ENCODE measurements around the gene AGXT. TPM values are rescaled to one million over a fixed set of nuclear protein-coding genes. Genes with fewer than 3 reads are reported as not detected.

The AGXT gene
- total and polyA plus RNA-seq, 2 of the 8 experiments (the other 6 are each of a cell fraction or from before 2014, with no cell fraction given) = 0.03 TPM; not detected in 1

DNA sequence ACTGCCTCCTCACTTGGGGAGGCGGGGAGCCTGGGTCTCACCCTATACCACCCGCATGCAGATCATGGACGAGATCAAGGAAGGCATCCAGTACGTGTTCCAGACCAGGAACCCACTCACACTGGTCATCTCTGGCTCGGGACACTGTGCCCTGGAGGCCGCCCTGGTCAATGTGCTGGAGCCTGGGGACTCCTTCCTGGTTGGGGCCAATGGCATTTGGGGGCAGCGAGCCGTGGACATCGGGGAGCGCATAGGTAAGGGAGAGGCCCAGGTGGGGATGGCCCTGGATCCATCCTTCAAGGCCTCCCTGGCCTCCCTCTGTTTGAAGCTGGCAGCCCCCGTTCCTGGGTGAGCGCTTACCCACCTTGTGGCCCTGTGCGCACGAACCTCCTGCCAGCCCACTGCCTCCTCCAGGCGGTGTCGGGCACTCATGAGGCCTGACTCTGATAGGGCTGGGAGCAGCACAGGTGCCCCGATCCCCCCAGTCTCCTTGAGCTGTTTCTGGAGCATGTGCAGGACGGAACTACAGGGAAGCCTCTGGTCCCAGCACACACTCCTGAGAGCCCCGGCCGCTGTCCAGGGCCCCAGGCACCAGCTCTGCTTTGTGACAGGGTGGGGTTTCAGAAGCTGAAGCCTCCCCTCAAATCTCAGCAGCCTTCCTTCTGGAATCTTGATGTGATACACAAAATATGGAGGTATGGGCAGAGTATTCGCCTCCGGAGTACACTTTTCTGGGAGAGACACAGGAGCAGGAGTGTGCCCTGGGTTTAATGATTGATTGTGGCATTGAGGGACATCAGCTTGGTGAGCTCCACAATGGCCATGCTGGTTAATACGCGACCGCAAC lies 708 bp downstream of the AGXT start (continued):
- no peak for TF ChIP-seq RAD21 (IDR thresholded peaks at IDR 0.05 in 1 of 2, conservative IDR thresholded peaks at IDR 0.05 in 1 of 2; ENCODE audit: low read depth in 2 of 2, low read length in 2 of 2)
- TF ChIP-seq HDAC2 (IDR thresholded peaks at IDR 0.05; ENCODE audit: borderline replicate concordance in 1 of 2, low read depth in 2 of 2, low read length in 2 of 2) = no peak
- no peak for TF ChIP-seq ASH2L (IDR thresholded peaks at IDR 0.05; ENCODE audit: low read length)
- no peak for TF ChIP-seq GTF2F1 (IDR thresholded peaks at IDR 0.05; ENCODE audit: borderline replicate concordance, low read depth, low read length)
- no peak for TF ChIP-seq CTBP2 (IDR thresholded peaks at IDR 0.05; ENCODE audit: borderline replicate concordance, insufficient read depth, insufficient read length, low read length)
- no peak for TF ChIP-seq YY1 (IDR thresholded peaks at IDR 0.05; ENCODE audit: low read depth, low read length)

Data from H1 (cell line).